SW480 (cell line): Measurements from ENCODE around the gene FAM228B.
"Not testable (repeated sequence)": the region's sequence is repeated elsewhere in the genome, so short reads cannot be mapped to it uniquely, and the experiment has no call there.

ENCODE experiments used
- DNase-seq: peaks from one replicate; pipeline ENCODE4 v3.0.0-alpha.2; 2016; ENCODE audit warnings: low spot score

The FAM228B gene

DNA sequence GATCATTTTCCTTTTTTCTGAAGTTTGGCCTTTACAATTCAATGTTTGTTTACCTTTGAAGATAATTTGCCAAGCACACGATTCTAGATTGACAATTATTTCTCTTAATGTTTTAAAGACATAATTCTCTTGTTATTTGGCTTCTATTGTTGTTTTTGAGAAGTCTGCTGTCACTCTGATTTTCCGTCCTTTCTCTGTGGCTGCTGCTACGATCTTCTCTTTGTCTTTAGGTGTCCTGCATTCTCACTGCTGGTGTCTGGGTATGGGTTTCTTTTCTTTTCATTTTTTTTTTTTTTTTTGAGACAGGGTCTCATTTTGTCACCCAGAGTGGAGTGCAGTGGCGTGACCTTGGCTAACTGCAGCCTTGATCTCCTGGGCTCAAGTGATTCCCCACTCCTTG lies 36.4 kb downstream of the FAM228B start:
- no peak for DNase-seq

DNA sequence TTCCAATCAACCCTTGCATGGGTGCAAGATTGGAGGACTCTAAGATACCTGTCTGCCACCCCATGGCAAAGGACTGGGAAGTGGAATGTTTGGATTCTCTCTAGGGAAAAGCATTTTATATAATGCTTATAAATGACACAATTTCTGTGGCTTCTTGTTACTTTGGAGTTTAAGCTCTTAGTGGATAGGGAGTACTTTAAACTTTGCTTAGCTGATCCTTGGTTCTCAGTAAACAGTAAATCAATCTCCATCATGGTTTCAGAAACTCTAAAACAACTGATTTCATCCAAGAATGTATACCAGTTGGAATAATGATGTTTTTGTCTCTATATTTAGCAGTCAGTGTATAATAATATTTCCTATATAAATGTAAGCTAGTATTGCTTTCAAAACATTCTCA lies 37.5 kb downstream of the FAM228B start:
- no peak for DNase-seq

DNA sequence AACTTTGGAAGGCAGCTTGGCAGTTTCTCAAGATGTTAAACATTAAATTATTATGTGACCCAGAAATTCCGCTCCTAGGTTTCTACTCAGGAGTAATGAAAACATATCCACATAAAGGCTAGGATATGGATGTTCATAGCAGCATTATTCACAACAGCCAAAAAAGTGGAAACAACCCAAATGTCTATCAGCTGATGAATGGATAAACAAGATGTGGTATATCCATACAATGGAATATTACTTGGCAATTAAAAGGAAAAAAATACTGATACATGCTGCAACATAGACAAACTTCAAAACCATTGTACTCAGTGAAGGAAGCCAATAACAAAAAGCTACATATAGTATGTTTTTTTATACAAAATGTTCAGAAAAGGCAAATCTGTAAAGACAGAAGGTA lies 39.2 kb downstream of the FAM228B start:
- no peak for DNase-seq

DNA sequence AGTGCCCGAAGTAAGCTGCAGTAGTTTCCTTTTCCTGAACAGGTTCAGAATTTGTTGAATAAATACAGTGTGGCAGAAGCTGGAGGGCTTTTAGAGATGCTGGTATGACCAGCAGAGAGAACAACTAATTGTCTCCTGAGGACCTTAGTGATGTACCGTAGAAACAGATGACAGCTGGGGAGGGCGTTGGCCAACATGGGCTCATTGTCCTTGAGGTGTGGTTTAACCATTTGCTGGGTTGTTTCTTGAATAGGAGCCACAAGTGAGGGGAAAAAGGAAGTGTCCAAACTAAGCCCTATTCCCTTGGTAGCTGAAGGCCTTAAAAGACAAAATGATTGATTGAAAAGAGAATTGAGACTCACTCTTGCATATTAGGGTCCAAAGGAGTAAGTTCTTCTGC lies 39.9 kb downstream of the FAM228B start:
- no peak for DNase-seq

DNA sequence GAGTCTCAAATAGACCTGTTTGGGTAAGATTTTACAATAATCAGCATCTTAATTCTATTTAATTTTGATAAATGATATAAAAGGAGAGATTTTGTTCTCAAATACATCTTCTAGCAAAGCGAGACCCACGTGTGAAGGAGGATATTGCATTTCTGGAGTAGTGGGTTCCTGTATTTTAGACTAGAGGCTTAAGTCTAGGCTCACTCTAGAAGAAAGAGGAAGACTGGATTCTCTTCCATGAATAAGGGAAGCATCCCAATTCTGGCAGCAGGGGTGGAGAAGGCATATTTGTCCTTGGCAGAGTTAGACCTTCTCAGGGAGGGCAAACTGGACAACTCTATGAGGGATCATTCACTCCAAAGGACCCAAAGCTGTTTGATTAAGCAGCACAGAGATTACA lies 40.3 kb downstream of the FAM228B start:
- no peak for DNase-seq

DNA sequence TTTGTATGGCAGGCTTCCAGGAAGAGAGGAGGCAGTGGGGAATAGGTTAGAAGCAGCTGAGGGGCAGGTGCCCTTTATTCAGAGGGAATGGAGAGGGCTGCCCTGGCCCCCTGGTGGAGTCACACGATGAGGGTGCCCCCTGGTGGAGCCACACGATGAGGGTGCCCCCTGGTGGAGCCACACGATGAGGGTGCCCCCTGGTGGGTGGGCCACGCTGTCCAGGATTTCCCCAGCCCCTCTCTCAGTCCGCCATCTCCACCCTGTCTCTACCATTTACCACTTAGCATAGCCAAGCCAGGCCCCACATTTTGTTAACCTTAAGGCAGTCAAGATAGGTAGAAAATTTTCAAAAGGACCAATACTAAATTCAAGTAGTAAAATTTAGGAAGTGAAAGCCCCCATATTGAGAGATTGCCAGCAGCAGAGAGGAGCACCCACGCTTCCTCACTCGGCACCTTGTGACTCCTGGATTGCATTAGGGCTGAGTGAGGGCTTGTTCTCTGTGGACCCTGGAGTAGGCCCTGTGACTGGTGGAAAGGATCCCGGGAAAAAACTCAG lies 41.2 kb downstream of the FAM228B start:
- peak; percentile 39 for DNase-seq

DNA sequence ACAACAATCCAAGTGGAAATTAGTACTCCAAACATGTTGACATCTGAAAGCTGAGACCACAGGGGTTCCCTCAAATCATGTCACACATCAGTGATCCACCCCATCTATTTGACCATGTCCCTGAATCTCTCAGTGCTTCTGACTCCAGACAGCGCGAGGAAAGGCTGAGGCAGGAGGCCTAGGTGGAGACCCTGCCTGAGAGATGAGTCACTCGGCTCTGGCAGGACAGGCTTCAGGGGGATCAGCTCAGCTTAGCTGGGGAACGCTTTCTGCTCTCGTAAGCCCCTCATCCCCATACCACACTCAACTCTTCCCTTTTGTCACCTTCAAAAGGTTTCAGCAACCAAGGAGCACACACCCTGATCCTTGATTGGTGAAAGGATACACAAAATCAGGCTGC lies 45.8 kb downstream of the FAM228B start:
- no peak for DNase-seq

DNA sequence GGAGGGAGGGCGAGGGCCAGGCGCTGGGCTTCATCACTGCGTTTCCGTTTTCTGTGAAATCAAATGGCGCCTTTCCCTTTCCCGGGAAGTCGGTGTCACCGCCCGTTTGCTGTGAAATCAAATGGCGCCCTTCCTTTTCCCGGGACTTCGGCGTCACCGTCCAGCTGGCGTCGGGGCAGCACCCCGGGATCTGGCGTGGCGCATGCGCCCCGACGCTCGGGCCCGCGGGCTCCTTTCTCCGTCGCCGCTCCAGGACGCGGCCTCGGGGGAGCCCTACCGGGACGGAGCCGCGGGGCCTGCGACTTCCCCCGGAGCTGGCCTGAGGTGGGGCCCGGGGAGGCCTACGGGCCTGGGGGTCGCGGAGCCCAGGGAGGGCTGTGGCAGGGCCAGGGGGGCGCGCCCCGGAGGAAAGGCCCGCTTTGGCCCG lies 51.6 kb downstream of the FAM228B start, which contains the start of gene FAM228A:
TSS of gene FAM228A (plus strand) at position 203 of the 427 bp plus-strand sequence. CDS start 428 bp downstream, outside the sequence.
- DNase-seq = no peak

DNA sequence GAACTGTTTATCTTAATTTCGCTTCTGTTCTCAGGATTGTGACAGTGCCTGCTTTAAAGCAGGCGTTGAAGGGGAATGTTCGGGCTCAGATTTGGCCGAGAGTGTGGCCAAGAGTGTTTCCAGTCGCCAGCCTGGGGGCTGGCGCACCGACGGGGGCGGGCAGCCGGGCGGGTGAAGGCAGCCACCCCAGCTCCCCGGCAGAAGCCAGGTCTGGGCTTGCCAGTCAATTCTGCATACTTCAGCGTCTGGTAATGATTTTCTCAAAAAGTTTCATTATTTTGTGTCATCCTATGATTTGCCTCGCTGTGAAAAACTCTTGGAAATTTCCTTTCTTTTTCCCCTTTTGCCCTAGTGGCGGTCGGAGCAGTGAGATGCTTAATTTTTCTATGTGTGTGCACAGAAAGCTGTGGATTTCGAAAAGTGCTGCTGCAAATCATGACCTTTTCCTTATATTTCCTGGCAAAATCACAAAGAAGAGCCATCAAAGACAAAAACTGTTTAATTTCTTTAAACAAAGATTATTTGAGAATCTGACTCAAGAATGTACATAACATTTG lies 52.4 kb downstream of the FAM228B start:
- no peak for DNase-seq

DNA sequence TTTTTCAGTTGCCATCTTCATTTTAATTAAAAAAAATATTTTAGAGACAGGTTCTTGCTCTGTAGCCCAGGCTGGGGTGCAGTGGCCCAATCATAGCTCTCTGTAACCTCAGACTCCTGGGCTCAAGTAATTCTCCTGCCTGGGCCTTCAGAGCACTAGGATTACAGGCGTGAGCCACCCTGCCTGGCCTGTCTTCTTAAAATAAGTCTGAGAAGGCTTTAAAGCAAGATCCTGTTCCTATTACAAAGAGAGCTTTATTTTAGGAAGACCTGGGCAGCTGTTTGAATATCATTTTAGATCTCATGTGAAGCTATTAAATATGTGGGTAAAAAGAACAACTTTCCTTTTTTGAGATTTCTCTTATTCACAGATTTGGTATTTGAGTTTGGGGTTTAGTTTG lies 53.1 kb downstream of the FAM228B start:
- no peak for DNase-seq

DNA sequence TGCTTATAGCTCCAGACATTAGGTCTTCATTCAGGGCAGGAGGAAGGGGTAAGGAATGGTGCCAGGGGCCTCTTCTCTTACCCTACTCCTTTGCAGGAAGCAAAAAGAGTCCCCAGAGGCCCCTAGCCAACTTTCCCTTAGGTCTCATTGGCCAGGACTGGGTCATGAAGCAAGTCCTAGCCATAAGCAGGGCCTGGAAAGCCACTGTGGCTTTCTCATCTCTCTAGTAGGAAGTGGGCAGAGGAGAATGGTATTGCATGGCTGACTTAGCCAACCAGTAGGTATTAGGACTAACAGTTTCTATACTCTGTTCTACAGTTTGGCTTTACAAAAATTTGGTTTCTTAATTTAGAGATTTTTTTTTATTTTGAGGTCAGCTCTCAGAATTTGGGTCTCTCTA lies 56.4 kb downstream of the FAM228B start:
- DNase-seq = no peak

DNA sequence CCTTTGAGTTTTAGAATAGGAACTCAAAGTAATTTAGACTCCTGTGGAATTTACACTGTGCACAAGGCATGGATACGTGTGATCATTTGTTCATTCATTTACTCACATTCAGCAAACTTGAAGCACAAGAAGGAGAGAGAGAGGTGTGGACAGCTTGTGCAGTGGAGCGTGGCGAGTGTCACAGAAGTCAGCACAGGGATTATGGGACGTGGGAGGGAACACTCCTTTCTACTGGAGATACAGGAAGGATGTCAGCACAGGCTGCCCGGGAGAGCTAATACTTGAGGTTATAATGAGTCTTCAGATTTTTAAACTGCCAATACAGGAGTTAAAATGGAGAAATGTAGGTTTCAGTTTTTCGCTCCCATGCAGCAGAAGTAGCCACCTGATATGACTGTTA lies 58.6 kb downstream of the FAM228B start:
- no peak for DNase-seq

DNA sequence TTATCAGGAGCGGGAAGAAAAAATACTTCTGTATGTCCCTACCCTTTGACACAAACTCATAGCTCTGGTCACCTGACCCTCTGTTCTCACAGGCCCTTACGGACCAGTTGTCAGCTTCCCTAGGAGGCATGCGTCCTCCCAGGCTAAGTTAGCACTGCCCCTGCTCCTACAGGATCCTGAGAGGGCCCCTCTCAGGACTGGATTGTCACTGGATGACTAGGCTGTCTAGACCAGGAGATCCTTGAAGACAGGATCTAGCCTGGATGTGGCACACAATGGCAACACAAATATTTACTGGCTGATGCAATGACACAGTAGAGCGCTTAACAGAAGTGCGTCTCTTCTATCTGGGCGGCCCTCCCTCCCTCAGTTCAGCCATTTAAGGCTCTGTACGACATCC lies 59.2 kb downstream of the FAM228B start:
- DNase-seq = no peak

DNA sequence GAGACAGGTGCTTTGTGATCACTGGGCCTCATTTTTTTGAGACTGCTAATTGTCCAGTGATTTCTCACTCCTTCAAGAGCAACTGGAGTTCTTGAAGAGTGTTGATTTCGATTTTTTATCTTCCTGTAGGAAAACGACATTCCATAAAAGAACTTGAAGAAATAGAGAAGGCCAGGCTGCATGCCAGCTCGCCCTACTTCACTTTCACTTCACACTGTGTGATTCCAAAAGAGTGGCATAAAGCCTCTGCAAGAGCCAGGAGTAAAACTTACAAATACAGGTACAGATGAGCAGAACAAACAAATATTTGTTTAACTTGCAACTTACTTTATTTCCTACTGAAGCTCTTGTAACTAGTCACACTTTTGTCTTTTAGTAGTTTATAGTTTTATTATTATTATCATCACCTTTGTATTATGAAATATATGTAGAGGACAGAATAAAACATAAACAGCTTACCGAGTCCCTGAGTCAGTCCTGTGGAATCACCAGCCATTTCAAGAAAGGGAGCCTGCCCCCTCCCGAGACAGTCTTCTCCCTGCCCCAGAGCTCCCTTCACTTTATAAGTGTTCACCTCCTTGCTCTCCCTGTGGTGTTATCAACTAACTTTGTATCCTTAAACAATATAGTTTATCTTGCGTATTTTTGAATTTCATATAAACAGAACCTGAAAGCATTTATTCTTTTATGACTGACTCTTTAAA lies 60.2 kb downstream of the FAM228B start:
- DNase-seq = no peak

DNA sequence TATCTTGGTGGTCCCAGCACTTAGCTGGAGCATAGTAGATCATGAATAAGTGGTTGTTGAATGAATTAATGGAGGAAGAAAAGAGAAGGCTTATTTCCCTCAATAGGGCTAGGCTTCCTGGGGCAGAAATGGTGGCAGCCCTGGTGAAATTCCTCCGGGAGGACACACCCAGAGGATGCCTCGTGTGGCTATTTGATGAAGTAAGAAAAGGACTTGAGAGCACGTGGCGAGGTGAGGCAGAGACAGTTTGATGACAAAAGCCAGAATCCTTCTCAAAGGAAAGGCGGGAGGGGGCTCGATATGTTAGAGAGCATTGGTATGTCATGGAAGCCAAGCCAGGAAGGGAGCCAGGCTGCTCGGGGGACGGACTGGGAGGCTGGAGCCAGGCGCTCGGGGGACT lies 66.3 kb downstream of the FAM228B start:
- DNase-seq = no peak

DNA sequence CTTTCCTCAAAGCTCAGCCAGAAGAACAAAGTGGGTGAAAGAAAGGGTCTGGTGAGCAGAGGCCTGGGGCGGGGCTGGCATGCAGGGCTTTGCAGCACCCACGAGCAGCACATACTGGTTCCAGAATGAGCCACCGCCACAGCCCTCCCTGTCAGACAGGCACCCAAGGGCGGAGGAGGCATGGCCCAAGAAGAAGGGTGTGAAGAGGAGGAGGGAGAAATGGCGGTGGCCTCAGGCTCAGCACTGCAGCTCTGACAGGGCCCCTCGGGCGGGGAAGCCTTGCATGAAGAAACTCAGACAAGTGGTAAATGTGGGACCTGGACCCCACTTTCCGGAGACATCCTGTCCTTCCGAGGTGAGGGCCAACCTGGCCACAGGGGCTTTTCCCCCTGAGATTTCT lies 67.2 kb downstream of the FAM228B start:
- no peak for DNase-seq

DNA sequence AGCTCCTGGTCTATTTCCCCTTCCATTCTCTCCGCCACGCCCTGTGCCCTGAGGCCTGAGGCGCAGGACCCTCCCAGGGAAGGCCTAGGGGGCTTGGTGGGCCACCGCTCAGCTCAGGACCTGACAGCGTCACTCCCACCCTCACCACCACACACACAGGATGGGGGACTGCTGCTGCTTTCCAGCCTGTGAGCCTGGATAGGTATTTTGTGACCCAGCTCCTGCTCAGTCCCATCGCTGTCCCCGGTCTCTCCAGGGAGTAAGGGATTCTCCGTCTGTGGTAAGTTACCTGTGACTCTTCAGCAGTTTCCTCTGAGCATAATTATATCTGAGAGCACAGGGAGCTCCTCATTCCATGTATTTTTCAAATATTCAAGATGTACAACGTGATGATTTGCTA lies 67.9 kb downstream of the FAM228B start:
- no peak for DNase-seq

DNA sequence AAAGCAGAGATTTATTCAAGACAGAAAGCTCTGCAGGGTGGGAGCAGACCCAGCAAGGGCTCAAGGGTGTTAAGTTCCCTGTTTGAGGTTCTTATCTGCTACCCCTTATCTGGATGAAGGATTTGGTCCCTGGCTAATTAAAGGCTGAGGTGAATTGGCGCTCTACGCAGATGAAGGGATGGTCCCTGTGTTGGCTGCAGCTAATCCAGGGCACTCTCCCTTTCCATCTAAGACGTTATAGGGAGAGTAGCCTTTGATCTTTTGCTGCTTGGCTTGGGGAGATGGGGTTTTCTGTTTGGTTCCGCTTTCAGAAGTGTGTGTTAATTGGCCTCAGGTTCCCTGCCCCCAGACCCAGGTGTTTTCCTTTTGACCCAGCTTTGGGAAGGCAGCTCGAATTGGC lies 68.6 kb downstream of the FAM228B start:
- no peak for DNase-seq

DNA sequence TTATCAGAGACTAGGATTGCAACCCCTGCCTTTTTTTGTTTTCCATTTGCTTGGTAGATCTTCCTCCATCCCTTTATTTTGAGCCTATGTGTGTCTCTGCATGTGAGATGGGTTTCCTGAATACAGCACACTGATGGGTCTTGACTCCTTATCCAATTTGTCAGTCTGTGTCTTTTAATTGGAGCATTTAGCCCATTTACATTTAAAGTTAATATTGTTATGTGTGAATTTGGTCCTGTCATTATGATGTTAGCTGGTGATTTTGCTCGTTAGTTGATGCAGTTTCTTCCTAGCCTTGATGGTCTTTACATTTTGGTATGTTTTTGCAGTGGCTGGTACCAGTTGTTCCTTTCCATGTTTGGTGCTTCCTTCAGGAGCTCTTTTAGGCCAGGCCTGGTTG lies 73.9 kb downstream of the FAM228B start:
- not testable (repeated sequence) for DNase-seq

DNA sequence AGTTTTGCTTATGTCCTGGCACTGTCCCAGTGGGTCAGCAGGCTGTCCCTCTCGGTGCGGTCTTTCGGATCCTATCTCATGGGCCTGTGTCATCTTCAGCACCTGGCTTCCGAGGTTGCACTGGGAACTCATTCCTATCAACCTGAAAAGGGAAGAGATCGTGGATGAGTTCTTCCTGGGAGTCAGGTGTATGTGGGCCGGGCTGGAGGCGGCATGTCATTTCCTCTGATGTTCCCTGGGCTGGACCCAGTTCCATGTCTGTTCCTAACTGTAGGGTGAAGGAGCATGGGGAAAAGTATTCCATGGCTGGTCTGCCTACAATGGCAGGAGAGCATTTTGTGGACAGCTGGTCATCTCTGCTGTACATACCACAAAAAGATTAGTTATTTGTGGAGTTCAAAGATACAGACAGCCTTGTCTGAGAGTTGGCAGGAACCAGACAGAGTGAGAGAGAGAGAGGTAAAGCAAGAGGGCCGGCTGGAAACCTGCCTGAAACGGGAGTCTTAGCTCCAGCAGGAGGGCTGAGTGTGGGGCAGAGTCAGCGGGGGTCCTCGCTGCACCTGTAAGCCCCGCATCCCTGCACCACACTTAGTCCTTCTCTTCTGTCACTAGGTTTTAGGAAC lies 76.8 kb downstream of the FAM228B start:
- no peak for DNase-seq

DNA sequence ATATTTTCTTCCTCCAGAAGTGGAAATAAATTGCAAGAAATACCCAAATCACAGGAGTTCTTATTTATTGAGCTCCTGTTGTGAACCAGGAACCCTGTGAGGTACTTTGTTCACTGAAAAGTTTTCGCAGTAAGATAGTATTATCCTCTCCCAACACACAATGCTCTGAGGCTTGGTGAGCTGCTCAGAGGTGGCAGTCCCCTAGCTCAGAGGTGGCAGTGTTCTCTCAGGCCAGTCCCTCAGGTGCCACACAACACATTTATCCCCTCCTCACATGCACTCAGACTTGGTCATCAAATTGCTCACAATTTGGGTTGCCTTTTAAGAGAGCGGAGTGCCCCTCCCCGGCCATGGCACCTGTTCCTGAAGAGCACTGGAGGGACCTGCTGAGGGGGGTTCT lies 77.5 kb downstream of the FAM228B start:
- DNase-seq = no peak

DNA sequence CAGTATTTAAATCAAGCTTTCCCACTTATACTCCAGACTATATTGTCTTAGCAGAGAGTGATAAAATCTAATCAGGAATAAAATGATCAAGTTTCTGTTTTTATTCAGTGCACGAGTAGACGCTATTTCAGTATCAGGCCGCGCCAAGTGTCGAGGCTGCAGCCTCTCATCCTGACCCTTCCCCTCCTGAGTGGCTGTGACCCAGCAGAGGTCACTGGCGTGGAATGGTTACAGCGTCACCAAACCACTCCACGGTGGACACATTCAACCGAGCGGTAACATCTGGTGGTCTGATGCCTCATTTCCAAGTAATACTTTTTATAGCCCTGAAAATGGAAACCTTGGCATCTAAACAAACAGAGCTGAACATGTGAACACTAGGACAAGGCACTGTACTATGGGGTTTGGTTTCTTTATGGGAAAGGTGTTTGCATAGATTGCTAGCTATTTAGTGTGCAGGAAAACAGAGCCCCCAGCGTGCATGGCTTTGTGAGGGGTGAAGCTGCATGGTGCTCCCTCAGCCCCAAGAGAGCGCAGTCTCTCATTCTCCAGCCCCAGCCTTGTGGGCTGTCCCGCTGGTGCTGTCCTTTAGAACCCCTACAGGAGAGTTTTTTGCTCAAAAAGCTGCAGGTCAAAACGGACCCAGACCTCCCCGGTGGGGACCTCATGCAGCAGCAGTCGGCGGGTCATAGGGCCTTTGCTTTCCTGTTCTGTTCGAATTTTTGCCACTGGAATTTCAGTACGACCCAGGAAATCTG lies 79.9 kb downstream of the FAM228B start:
- no peak for DNase-seq

DNA sequence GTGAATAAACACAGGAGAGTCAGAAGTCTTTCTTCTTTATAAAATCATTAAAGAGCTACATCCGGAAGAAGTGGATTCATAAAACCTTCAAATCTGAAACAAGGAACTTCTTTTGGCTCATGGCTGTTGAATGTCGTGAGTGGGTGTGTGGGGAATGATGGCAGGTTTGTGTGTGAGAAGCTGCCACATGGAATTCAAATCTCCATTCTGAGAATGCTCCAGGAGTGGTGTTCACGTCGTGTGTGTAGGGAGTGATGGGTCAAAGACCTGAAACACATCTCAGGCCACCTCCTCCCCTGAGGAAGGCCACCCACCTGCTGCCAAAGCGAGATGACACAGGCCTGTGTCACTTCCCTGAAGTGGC lies 80.5 kb downstream of the FAM228B start:
- no peak for DNase-seq
